Natural killer cell (primary cell): ENCODE results near the gene UBC. TPM values are rescaled to one million over a fixed set of nuclear protein-coding genes. Genes with fewer than 3 reads are reported as not detected.

Experiments used
- ATAC-seq, 3 donors: fragments of 150-1000 bp in 2 of 3; fragments of 200-7000 bp in 1 of 3; cut with Tn5 transposase; 1 replicate in 1 of 3; 2 replicates in 2 of 3; pipeline ENCODE4 v1.10.0; 2021; ENCODE audit warnings: mild to moderate bottlenecking in 2 of 3, moderate library complexity in 2 of 3
- DNase-seq, 2 donors: peaks; one replicate each; pipeline versions ENCODE4 v3.0.0 to v3.0.0-alpha.2; 2013 to 2021; ENCODE audit warnings: mixed read lengths in 1 of 2
- H3K27ac ChIP-seq: one replicate; pipeline ENCODE4 v1.5.1; 2013; ENCODE audit warnings: mild to moderate bottlenecking, low read length
- H3K27me3 ChIP-seq: one replicate; pipeline ENCODE4 v1.6.1; 2013; ENCODE audit warnings: low read length; ENCODE audit not compliant: control insufficient read depth, insufficient read depth
- H3K36me3 ChIP-seq: one replicate; pipeline ENCODE4 v1.6.1; 2013; ENCODE audit warnings: low read length; ENCODE audit not compliant: control insufficient read depth, insufficient read depth
- H3K4me1 ChIP-seq: one replicate; pipeline ENCODE4 v1.6.1; 2013; ENCODE audit warnings: low read length; ENCODE audit not compliant: control insufficient read depth, insufficient read depth
- H3K4me3 ChIP-seq: one replicate; pipeline ENCODE4 v1.5.1; 2013; ENCODE audit warnings: low read length
- H3K9me3 ChIP-seq: one replicate; pipeline ENCODE4 v1.6.1; 2013; ENCODE audit warnings: low read length; ENCODE audit not compliant: control insufficient read depth, insufficient read depth
- H3K27ac Mint-ChIP-seq, 2 donors: one replicate each; pipeline ENCODE4 v1.8.0; 2022; ENCODE audit warnings: mild to moderate bottlenecking in 2 of 2, mixed read lengths in 2 of 2, moderate library complexity in 1 of 2
- H3K27me3 Mint-ChIP-seq, 2 donors: one replicate each; pipeline ENCODE4 v1.8.0; 2022; ENCODE audit warnings: low read depth in 2 of 2, mixed read lengths in 2 of 2
- H3K36me3 Mint-ChIP-seq: one replicate; pipeline ENCODE4 v1.8.0; 2022; ENCODE audit warnings: mixed read lengths
- H3K4me1 Mint-ChIP-seq, 2 donors: one replicate each; pipeline ENCODE4 v1.8.0; 2022; ENCODE audit warnings: mixed read lengths in 2 of 2
- H3K4me3 Mint-ChIP-seq: one replicate; pipeline ENCODE4 v1.8.0; 2022; ENCODE audit warnings: mild to moderate bottlenecking, moderate library complexity, mixed read lengths
- H3K9me3 Mint-ChIP-seq, 2 donors: one replicate each; pipeline ENCODE4 v1.8.0; 2022; ENCODE audit warnings: mixed read lengths in 2 of 2
- CTCF ChIP-seq: fragments of 200-600 bp; IDR thresholded peaks from one replicate; pipeline ENCODE4 v1.8.0; 2022; ENCODE audit warnings: antibody characterized with exemption
- WGBS: methylation state at CpG from one replicate; pipeline ENCODE4 v1.1.7; 2013; ENCODE audit warnings: missing lambda C conversion rate; ENCODE audit not compliant: insufficient coverage; 5-methylcytosine and 5-hydroxymethylcytosine counted together
- intact Hi-C: fragments of 100-400 bp; cut with micrococcal nuclease; formaldehyde crosslinking; loops from one replicate; pipeline ENCODE4 v1.14.2; 2022
- total RNA-seq, 4 donors: library from RNA; stranded (reverse); fragments of 120-200 nt in 1 of 4; gene quantifications; one replicate each; pipeline versions ENCODE4 v1.2.3 to v1.2.4, GENCODE V29; 2013 to 2022

The UBC gene
- total RNA-seq, 3 donors from 2014 or later (not counting 1 experiment from before 2014, with no cell fraction given): 1,276 to 1,737 (median 1,334) TPM

- no peak for TF ChIP-seq CTCF
- H3K4me3 ChIP-seq: peak overlapping the region; percentile 66
- Mint-ChIP-seq H3K36me3 (no peaks in the 10 kb centered on the region), H3K9me3 (no peaks in the 10 kb centered on the region), H3K4me3 (no peak overlapping the region), H3K27ac (no peak overlapping the region), H3K4me1 (no peaks in the 10 kb centered on the region), H3K27me3 (no peaks in the 10 kb centered on the region)
- H3K9me3 ChIP-seq: no peaks in the 10 kb centered on the region
- H3K27me3 ChIP-seq: no peaks in the 10 kb centered on the region
- H3K36me3 ChIP-seq: no peaks in the 10 kb centered on the region
- intact Hi-C loops: loop anchor here (1.0 to 2.0 kb wide), 3 partner anchors 12 to 33 kb away; partner anchors contain the start of gene UBC
- ATAC-seq: peak; percentile 76 to 88 (median 81)
- 0% methylated on average over 35 of the region's 35 CpGs for WGBS
- peak overlapping the region; percentile 80 for H3K27ac ChIP-seq
- DNase-seq: peak; percentile 89 to 91
- peaks cover 28% of the 10 kb centered on the region for H3K4me1 ChIP-seq
Measured at GRCh38 chr12:124939421-124940142, 25.1 kb upstream of the UBC start.

GRCh38 chr12:124939079-124939420, 24.6 kb upstream of the UBC start:
- no peaks in the 10 kb centered on the region for H3K27me3 ChIP-seq
- ATAC-seq (peak; percentile 47 to 69 (median 53)), DNase-seq (peak in 1 of 2 donors; percentile 85)
- TF ChIP-seq CTCF: peak; percentile 29
- peaks cover 28% of the 10 kb centered on the region for H3K4me1 ChIP-seq
- intact Hi-C loops: loop anchor here (1.0 to 2.0 kb wide), 2 partner anchors 12 to 24 kb away; partner anchors contain the start of gene UBC
- no peak overlapping the region for H3K27ac Mint-ChIP-seq
- WGBS: under 1% methylated on average over 13 of the region's 14 CpGs
- no peak overlapping the region for H3K4me3 Mint-ChIP-seq
- H3K27me3 Mint-ChIP-seq: no peaks in the 10 kb centered on the region
- peak overlapping the region; percentile 80 for H3K27ac ChIP-seq
- H3K36me3 ChIP-seq: no peaks in the 10 kb centered on the region
- H3K36me3 Mint-ChIP-seq: no peaks in the 10 kb centered on the region
- no peaks in the 10 kb centered on the region for H3K4me1 Mint-ChIP-seq
- peak overlapping the region; percentile 66 for H3K4me3 ChIP-seq
- H3K9me3 Mint-ChIP-seq: no peaks in the 10 kb centered on the region
- no peaks in the 10 kb centered on the region for H3K9me3 ChIP-seq

- peaks cover 28% of the 10 kb centered on the region for H3K4me1 ChIP-seq
- peak overlapping the region; percentile 66 for H3K4me3 ChIP-seq
- peak in 1 of 2 donors; percentile 32 for DNase-seq
- no peaks in the 10 kb centered on the region for H3K27me3 ChIP-seq
- Mint-ChIP-seq H3K27ac (no peak overlapping the region), H3K4me1 (no peaks in the 10 kb centered on the region), H3K9me3 (no peaks in the 10 kb centered on the region), H3K27me3 (no peaks in the 10 kb centered on the region), H3K36me3 (no peaks in the 10 kb centered on the region), H3K4me3 (no peak overlapping the region)
- intact Hi-C loops: loop anchor here (2.0 kb wide), 1 partner anchor 24 kb away; the partner anchor contains the start of gene UBC
- WGBS: 7% methylated on average over 4 of the region's 6 CpGs
- TF ChIP-seq CTCF: no peak
- no peaks in the 10 kb centered on the region for H3K9me3 ChIP-seq
- ATAC-seq: no peak
- peak overlapping the region; percentile 80 for H3K27ac ChIP-seq
- H3K36me3 ChIP-seq: no peaks in the 10 kb centered on the region
Measured at GRCh38 chr12:124938587-124938986, 24.1 kb upstream of the UBC start.
